HepG2 (cell line): ENCODE results near the gene ESRP2. TPM values are rescaled to one million over a fixed set of nuclear protein-coding genes. Genes with fewer than 3 reads are reported as not detected.
A peak's percentile ranks its signal among the peaks of the same experiment; 100 is the strongest.

ENCODE experiments used
- ATAC-seq: fragments of 200-7000 bp; cut with Tn5 transposase; 3 replicates; pipeline ENCODE4 v1.9.1; 2020; ENCODE audit warnings: mild to moderate bottlenecking, moderate library complexity
- BruUV-seq: library from RNA; stranded (reverse); fragments of 400-500 nt; replicated peaks from 2 replicates; lab custom pipeline; 2021; lab: Mats Ljungman, UMichigan
- CTCF ChIA-PET: fragments of 300-600 bp; formaldehyde crosslinking; extraction: SDS; loops from one replicate; lab custom pipeline; 2021; ENCODE audit warnings: low total read pairs, inconsistent platforms, low intra/inter-chr PET ratio; lab: Yijun Ruan, JAX
- POLR2A ChIA-PET: fragments of 350-600 bp; sonication (Branson Sonifier 250); formaldehyde crosslinking; loops from one replicate; lab custom pipeline; 2020; ENCODE audit warnings: antibody characterized with exemption, inconsistent platforms; lab: Yijun Ruan, JAX
- DNase-seq: peaks from one replicate; pipeline ENCODE4 v3.0.0-alpha.2; 2015; ENCODE audit warnings: low spot score
- FAIRE-seq: peaks from 3 replicates; lab custom pipeline; 2011; peaks lifted over from hg19 to GRCh38; lab: Jason Lieb, UNC
- H2AFZ ChIP-seq: one replicate; pipeline ENCODE4 v1.6.1; 2011; ENCODE audit warnings: low read length, inconsistent platforms
- H3K27ac ChIP-seq: fragments of 300-600 bp; 3 replicates; pipeline ENCODE4 v1.8.0; 2011; ENCODE audit warnings: mixed run types, mild to moderate bottlenecking, mixed read lengths, low read length, inconsistent platforms; ENCODE audit not compliant: insufficient read depth; ENCODE audit errors: extremely low read length
- H3K27me3 ChIP-seq, 2 experiments: fragments of 200-600 bp in 1 of 2; 2 replicates in 1 of 2; 3 replicates in 1 of 2; pipeline versions ENCODE4 v1.6.0 to v1.8.0; 2011; ENCODE audit warnings: low read length in 2 of 2, mild to moderate bottlenecking in 2 of 2, moderate library complexity in 2 of 2, inconsistent platforms in 1 of 2; ENCODE audit not compliant: insufficient read depth in 2 of 2, control insufficient read depth in 1 of 2
- H3K36me3 ChIP-seq, 2 experiments: fragments of 200-600 bp in 1 of 2; replicated peaks in 1 of 2; 2 replicates in 1 of 2; 3 replicates in 1 of 2; pipeline versions ENCODE4 v1.5.1 to v1.8.0; 2011; ENCODE audit warnings: low read length in 2 of 2, inconsistent platforms in 1 of 2; ENCODE audit not compliant: insufficient read depth in 2 of 2, control insufficient read depth in 1 of 2
- H3K4me1 ChIP-seq: 2 replicates; pipeline ENCODE4 v1.5.1; 2012; ENCODE audit warnings: low read length, inconsistent platforms; ENCODE audit not compliant: insufficient read depth
- H3K4me2 ChIP-seq: 2 replicates; pipeline ENCODE4 v1.6.0; 2011; ENCODE audit warnings: low read depth, low read length, inconsistent platforms
- H3K4me3 ChIP-seq, 3 experiments: fragments of 200-600 bp in 1 of 3; sonication (generic), shearing (Covaris generic) in 1 of 3; replicated peaks in 1 of 3; 2 replicates each; pipeline ENCODE4 v1.5.1; 2011 to 2016; ENCODE audit warnings: low read length in 3 of 3, inconsistent platforms in 2 of 3, low read depth in 2 of 3, mild to moderate bottlenecking in 2 of 3, control low read depth in 1 of 3, mixed read lengths in 1 of 3; ENCODE audit not compliant: insufficient read depth in 1 of 3
- H3K79me2 ChIP-seq: one replicate; pipeline ENCODE4 v1.6.1; 2011; ENCODE audit warnings: low read length, inconsistent platforms; ENCODE audit not compliant: insufficient read depth
- H3K9ac ChIP-seq: 2 replicates; pipeline ENCODE4 v1.6.0; 2011; ENCODE audit warnings: mild to moderate bottlenecking, low read depth, low read length, inconsistent platforms; ENCODE audit not compliant: insufficient read depth
- H3K9me3 ChIP-seq: 2 replicates; pipeline ENCODE4 v1.5.1; 2012; ENCODE audit warnings: mild to moderate bottlenecking, low read length
- H4K20me1 ChIP-seq: 2 replicates; pipeline ENCODE4 v1.6.0; 2011; ENCODE audit warnings: inconsistent platforms, mild to moderate bottlenecking, low read length, moderate library complexity; ENCODE audit not compliant: insufficient read depth
- ATAD3A ChIP-seq: sonication (generic); formaldehyde crosslinking; IDR thresholded peaks from 2 replicates; pipeline ENCODE4 v1.4.0; 2020; ENCODE audit warnings: missing genetic modification reagents
- CBX5 ChIP-seq: sonication (generic); formaldehyde crosslinking; IDR thresholded peaks from 2 replicates; pipeline ENCODE4 v1.4.0; 2020; ENCODE audit warnings: missing genetic modification reagents, borderline replicate concordance
- DZIP1 ChIP-seq: sonication (generic); formaldehyde crosslinking; IDR thresholded peaks from 2 replicates; pipeline ENCODE4 v1.5.0; 2020; ENCODE audit warnings: mild to moderate bottlenecking, missing genetic modification reagents
- NRL ChIP-seq: sonication (generic); formaldehyde crosslinking; IDR thresholded peaks from 2 replicates; pipeline ENCODE4 v1.5.0; 2020; ENCODE audit warnings: missing genetic modification reagents, mild to moderate bottlenecking, moderate library complexity, borderline replicate concordance
- ZNF18 ChIP-seq: sonication (generic); formaldehyde crosslinking; IDR thresholded peaks from 2 replicates; pipeline ENCODE4 v1.8.0; 2022; ENCODE audit warnings: mild to moderate bottlenecking, missing genetic modification reagents; ENCODE audit not compliant: insufficient replicate concordance
- WGBS: methylation state at CpG from one replicate; pipeline ENCODE4 v1.1.6; 2017; ENCODE audit warnings: low lambda C conversion rate; 5-methylcytosine and 5-hydroxymethylcytosine counted together
- in situ Hi-C: cut with HindIII; loops from 2 replicates; pipeline ENCODE4 v1.10.0; 2017; ENCODE audit warnings: low pct_unique_long_range_greater_than_20kb; ENCODE audit not compliant: extremely low pct_ligation_motif_present
- intact Hi-C: fragments of 100-400 bp; cut with micrococcal nuclease; formaldehyde crosslinking; loops from one replicate; pipeline ENCODE4 v1.10.0; 2022; ENCODE audit not compliant: unreplicated experiment
- polyA plus RNA-seq, 8 experiments: library from polyadenylated mRNA; depleted of rRNA in 3 of 8; stranded (reverse) in 7 of 8; unstranded in 1 of 8; fragments of >200 nt; fragmentation: Illumina TruSeq in 4 of 8; extraction: Trizol in 4 of 8; gene quantifications; 2 replicates each; pipeline versions ENCODE4 v1.2.1 to v1.2.3, GENCODE V29; 2011 to 2016; ENCODE audit warnings: low read depth in 4 of 8, missing spikeins in 1 of 8, mixed read lengths in 1 of 8; ENCODE audit not compliant: insufficient read depth in 1 of 8
- total RNA-seq, 5 experiments: library from RNA; depleted of rRNA; stranded (reverse); fragments of >200 nt; fragmentation: Illumina TruSeq; extraction: Trizol; gene quantifications; 2 replicates each; pipeline ENCODE4 v1.2.3, GENCODE V29; 2016; ENCODE audit warnings: low read depth in 1 of 5

The ESRP2 gene
- total and polyA plus RNA-seq, 2 of the 13 experiments (the other 11 are each of a cell fraction or from before 2014, with no cell fraction given), result 21.1 to 32.4 TPM

GRCh38 chr16:68257251-68257905, 21.5 kb upstream of the ESRP2 start (continued):
- TF ChIP-seq ATAD3A, result 0 out of 2 replicates have a peak, but pooled peaks have one; percentile 8
- no peak for TF ChIP-seq DZIP1 (CRISPR knock-in tag)
- peak; percentile 8; the same call in 1 of the 2 replicates for TF ChIP-seq NRL (CRISPR knock-in tag)
- 0 out of 2 replicates have a peak, but pooled peaks have one; percentile 8 for TF ChIP-seq CBX5 (CRISPR knock-in tag)

- POLR2A ChIA-PET, result no interaction called here
- BruUV-seq, result no TSS peak
- TF ChIP-seq ZNF18 (CRISPR knock-in tag), result no peak
Observed at GRCh38 chr16:68255712-68256111, 19.8 kb upstream of the ESRP2 start.

More at GRCh38 chr16:68255712-68256111, 19.8 kb upstream of the ESRP2 start:
- peaks cover 5 to 33% of the 10 kb centered on the region in 2 experiments; a peak in 4 of 5 replicates for H3K36me3 ChIP-seq
- peaks cover 37% of the 10 kb centered on the region for H3K4me1 ChIP-seq
- intact Hi-C loops, result no loop called here
- H3K27ac ChIP-seq, result no peak overlapping the region
- CTCF ChIA-PET, result no interaction called here
- in situ Hi-C loops, result no loop called here
- no peak overlapping the region for H2AFZ ChIP-seq
- no peak overlapping the region for H3K4me2 ChIP-seq
- no peaks in the 10 kb centered on the region for H3K79me2 ChIP-seq
- H3K4me3 ChIP-seq, result no peak overlapping the region
- DNase-seq, result no peak
- no peak for FAIRE-seq
- no peak for ATAC-seq
- no peaks in the 10 kb centered on the region for H4K20me1 ChIP-seq
- no peaks in the 10 kb centered on the region for H3K27me3 ChIP-seq
- no peaks in the 10 kb centered on the region for H3K9me3 ChIP-seq
- 95% methylated on average over 18 of the region's 18 CpGs for WGBS
- H3K9ac ChIP-seq, result no peak overlapping the region
